Measurements from ENCODE around the gene KANSL1L.

DNA sequence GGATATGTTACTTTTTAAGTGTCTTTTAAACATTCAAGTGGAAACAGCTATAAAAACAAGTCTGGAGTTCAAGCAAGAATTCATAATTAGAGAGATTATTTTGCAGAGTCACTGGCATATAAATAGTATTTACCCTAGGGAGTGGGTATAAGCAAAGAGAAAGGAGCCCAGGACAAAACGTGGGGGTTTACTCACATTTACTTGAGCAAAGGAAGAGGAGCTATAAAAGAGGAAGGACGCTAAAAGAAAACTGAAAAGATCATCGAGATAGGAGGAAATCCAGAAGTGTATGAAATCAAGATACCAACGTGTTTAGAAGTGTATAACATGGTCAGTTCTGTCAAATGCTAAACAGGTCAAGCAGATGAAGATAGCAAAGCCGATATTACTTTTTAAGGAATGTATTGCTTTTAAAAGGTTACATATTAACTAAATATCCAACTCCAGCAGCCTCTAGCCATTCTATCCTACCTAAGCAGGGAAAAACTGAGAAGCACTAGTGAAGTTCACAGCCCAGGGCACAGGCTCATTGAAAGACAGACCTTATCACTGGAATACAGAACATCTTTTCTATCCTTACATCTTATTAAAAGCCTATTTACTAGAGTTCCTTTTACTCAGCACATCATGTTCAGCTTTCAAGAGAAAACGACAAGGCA is 8.6 kb downstream of the KANSL1L start:
- TF ChIP-seq, protein P1, sequence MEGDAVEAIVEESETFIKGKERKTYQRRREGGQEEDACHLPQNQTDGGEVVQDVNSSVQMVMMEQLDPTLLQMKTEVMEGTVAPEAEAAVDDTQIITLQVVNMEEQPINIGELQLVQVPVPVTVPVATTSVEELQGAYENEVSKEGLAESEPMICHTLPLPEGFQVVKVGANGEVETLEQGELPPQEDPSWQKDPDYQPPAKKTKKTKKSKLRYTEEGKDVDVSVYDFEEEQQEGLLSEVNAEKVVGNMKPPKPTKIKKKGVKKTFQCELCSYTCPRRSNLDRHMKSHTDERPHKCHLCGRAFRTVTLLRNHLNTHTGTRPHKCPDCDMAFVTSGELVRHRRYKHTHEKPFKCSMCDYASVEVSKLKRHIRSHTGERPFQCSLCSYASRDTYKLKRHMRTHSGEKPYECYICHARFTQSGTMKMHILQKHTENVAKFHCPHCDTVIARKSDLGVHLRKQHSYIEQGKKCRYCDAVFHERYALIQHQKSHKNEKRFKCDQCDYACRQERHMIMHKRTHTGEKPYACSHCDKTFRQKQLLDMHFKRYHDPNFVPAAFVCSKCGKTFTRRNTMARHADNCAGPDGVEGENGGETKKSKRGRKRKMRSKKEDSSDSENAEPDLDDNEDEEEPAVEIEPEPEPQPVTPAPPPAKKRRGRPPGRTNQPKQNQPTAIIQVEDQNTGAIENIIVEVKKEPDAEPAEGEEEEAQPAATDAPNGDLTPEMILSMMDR (IDR thresholded peaks at IDR 0.05): no peak
- no peak for TF ChIP-seq POLR2A (IDR thresholded peaks at IDR 0.05)
